HG02610 (cell line): ENCODE data around the gene RANGAP1.

Experiments used
- ATAC-seq: cut with Tn5 transposase; IDR thresholded peaks from one replicate; pipeline ENCODE4 v1.9.1; 2021; ENCODE audit warnings: mild to moderate bottlenecking, moderate library complexity; ENCODE audit not compliant: unreplicated experiment

Gene RANGAP1

DNA sequence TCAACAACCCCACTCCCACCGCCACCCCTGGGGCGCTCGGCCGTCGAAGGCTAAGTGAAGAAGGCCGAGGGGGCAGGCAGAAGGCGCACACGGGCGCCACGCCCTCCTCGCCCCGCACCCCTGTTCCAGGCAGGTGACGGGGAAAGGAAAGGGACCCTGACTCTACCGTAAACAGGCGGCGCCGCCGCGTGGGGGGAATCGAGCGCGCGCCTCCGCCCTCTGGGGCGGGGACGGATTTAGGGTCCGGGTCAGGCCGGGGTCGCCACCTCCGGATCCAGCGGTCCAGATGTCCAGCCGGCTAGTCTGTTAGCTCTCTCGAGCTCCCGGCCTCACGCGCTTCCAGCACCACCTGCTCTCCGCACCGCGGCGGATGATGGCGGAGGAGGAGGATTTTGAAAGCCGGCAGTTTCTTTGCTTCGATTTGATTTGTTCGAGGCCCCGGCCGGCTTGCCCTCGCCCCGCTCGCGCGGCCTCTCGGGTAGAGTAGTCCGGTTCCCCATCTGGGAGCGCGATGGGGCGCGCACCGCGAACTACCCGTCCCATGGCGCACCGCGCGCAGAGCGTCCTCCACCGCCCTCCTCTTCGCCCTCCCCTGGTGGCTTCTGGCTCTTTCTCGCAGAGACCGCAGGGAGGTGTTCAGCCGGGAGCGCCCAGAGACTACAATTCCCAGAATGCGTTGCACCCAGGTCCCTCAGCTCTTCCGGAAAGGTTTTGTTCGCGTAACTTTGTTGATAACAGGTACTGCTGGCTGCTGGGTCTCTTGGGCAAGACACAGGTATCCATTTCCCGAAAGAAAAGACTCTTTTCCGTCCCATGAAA is at the start of gene RANGAP1:
RANGAP1 (minus strand) TSS at position 368 of the 819 bp plus-strand sequence. CDS start 5,143 bp downstream, outside the sequence.
- ATAC-seq = peak; percentile 92

DNA sequence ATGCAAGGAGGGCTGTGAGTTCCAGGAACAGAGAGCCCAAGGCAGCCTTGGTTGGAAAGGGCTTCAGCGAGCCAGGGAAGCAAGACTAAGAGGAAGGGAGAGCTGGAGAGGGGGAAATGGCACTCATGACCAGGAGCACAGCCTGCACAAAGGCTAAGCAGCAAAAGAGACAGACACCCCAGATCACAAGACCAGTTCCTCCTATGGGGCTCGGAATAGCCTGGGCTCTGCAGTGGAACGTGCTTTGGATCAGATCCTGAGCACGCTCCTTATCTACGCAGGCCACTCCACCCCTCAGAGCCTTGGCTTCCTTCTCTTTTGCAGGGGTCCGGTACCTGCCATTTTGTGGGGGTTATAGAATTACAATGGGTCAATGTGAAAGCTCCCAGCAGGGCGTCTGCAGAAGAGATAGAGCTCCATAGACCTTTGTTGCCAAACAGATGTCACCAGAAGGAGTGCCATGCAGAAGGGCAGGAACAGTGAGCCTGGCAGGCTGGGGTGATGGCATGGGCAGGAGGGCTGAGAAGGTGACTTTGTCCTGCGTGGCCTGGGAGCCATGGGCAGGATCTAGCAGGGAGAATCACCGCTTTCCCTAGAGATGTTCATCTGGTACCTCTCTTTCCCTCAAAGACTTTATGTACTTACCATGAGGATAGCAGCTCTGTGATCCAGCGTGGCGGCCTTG is 49.1 kb upstream of the RANGAP1 start:
- no peak for ATAC-seq

- no peak for ATAC-seq
These were observed 48.2 kb upstream of the RANGAP1 start for GRCh38 chr22:41334215-41334614.

DNA sequence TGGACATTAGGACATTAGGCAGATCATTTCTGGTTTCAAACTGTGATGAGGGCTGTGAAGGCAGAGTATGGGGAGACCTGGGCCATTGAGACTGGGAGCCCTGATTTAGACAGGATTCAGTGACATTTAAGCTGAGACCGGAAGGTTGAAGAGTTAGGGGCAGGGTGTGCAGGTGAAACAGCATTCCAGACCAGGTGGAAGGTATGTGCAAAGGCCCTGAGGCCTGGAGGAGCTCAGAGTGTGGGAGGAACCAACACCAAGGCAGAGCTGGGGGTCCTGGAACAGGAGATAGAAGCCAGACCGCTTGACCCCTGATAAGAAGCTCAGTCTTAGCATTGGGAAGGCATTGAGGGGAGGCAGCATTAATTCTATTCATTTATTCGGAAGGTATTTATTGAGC is 47.8 kb upstream of the RANGAP1 start:
- ATAC-seq = no peak

DNA sequence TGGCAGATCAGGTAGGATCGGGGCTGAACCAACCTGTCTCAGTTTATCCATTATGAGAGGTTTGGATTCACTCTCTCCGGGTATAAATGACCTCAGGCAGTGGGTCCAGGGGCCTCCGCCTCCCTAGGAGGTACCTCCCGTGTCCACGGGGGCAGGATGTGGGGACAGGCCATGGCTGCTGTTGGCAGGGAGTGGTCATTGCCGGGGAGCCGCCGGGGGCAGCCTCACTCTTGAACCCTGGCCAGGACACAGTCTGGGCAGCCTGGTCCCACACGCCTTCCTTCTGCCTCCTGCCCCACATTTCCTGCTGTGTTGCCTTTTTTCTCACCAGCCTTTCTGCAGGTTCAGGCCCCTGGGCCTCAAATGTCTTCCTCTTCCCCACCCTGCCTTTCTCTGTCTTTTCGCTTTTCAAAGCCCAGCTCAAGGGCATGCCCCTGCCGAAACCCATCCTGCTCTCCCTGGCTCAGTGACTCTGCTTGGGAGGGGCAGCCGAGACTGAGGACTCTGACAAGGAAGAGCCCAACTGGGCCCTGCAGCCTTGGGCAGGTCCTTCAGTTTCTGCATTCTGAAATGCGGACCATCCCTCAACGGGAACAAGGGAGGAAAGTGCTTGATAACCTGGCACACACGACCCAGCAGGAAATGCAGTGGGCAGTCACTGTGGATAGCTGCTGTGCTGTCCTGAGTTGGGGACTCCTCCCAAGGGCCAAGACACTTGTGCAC is 46.4 kb upstream of the RANGAP1 start:
- ATAC-seq = no peak

- ATAC-seq = no peak
These were observed 44.2 kb upstream of the RANGAP1 start for GRCh38 chr22:41330169-41330568.

- no peak for ATAC-seq
These were observed 41.1 kb upstream of the RANGAP1 start for GRCh38 chr22:41327124-41327523.

DNA sequence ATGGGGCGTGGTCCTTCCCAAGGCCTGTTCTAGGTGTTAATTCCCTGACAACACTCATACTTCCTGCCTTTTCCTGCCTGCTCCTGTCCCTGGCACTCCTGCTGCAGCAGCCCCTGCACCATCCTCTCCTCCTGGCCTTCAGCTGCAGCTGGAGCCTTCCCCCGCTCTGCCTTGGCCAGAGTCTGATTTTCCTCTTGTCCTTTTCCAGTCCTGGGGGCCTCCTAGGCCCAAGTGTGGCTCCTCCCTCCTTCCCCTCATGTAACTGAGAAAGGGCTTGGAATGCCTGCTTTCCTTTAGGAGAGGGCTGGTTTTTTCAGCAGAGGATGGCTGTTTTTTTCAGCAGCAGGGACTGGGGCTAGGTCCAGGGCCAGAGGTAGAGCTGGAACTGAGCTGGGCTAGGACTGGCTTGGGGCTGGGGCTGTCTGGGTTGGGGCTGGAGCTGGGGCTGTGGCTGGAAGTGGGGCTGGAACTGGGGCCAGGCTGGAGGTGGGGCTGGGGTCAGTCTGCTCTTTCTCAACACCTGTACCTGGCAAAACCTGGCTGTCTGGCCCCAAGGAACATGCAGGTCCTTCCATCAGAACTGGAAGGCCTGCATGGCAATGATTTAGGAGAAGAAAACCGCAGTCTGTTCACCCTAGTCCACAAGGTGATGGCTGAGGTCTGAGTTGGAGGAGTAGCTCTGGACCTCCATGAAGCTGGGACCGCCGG is 39.0 kb upstream of the RANGAP1 start:
- no peak for ATAC-seq

GRCh38 chr22:41320416-41321240 is 34.6 kb upstream of the RANGAP1 start:
- ATAC-seq = no peak

DNA sequence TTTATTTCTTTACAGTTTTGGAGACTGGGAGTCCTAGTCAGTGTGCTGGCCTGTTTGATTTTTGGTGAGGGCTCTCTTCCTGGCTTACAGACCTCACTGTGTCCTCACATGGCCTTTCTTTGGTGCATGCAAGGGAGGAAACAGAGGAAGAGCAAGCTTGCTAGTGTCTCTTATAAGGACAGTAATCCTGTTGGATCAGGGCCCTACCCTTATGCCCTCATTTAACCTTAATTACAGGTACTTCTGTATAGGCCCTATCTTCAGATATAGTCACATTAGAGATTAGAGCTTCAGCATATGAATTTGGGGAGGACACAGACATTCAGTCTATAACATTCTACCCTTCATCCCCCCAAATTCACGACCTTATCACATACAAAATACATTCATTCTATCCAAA is 29.6 kb upstream of the RANGAP1 start:
- ATAC-seq = no peak

GRCh38 chr22:41314821-41315220 is 28.8 kb upstream of the RANGAP1 start:
- ATAC-seq = no peak

DNA sequence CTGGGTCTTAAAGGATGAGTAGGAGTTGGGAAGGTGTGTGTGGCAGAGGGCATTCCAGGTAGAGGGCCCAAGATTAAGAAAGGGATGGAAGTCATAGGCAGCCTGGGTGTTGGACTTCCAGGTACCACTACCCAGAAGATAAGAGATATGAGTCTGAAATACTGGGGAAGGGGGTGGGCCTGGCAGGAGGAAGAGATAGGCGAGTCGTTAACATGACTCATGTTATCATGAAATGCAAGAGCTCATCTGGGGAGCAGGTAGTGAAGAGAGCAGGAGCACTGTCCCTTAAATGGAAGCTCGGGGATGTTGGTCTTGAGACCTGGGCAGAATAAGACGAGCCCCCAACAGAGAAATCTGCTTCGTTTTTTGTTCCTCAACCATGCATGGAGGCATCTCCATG is 25.5 kb upstream of the RANGAP1 start:
- no peak for ATAC-seq

DNA sequence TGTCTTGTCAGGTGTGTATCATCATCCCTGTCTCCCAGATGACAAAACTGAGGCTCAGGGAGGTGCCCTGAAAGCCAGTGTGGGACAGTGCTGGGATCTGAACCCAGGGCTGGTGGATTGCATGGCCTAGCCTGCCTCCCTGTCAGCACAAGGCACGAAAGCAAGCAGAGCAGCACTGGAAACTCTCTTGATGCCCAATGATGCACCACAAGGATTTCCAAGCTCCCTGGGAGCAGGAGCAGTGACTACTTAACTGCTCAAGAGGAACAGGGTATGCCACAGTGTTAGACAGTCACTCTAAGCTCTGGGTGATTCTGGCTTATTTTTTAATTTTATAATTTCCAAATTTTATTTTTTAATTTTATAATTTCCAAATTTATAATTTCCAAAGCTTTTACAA is 24.3 kb upstream of the RANGAP1 start:
- no peak for ATAC-seq

DNA sequence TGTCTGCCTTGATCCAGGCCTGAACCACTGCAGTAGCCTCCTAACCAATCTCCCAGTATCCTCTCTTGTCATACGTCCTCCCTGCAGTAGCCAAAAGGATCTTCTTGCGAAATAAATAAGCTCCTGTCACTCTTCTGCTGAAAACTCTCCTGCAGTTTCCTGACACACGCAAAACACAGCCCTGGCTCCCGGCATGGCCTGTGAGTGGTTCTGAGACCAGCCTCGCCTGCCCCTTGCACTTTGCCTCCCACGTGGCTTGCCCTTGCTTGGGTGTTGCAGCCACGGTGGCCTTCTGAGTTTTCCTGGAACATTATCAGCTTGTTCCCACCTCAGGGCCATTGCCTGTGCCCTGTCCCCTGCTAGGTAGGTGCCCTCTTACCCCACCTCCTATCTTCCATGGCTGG is 22.6 kb upstream of the RANGAP1 start:
- ATAC-seq = no peak

GRCh38 chr22:41308054-41308453 is 22.1 kb upstream of the RANGAP1 start:
- no peak for ATAC-seq

GRCh38 chr22:41305646-41306045 is 19.7 kb upstream of the RANGAP1 start:
- no peak for ATAC-seq

GRCh38 chr22:41302811-41303210 is 16.8 kb upstream of the RANGAP1 start:
- no peak for ATAC-seq

- no peak for ATAC-seq
These were observed 16.2 kb upstream of the RANGAP1 start for GRCh38 chr22:41302021-41302767.
